ENCODE data around the gene JAML. TPM values are rescaled to one million over a fixed set of nuclear protein-coding genes. Genes with fewer than 3 reads are reported as not detected.

JAML gene
- total RNA-seq, 2 experiments from 2014 or later = 117 to 122 TPM

GRCh38 chr11:118252688-118253087 lies 27.9 kb upstream of the JAML start:
- Mint-ChIP-seq H3K4me3 (peak overlapping the region; percentile 96), H3K9me3 (peaks cover 1% of the 10 kb centered on the region), H3K4me1 (peaks cover 37% of the 10 kb centered on the region), H3K27ac (peak overlapping the region; percentile 99), H3K27me3 (no peaks in the 10 kb centered on the region), H3K36me3 (ENCODE audit: low read depth) (peaks cover 14% of the 10 kb centered on the region)
- POLR2A ChIA-PET = interaction anchor here (0.9 to 1.5 kb wide), 2 partner anchors 51 to 72 kb away, joined by 3 to 4 read pairs; no protein-coding TSS in a partner anchor
- CTCF ChIA-PET = interaction anchor here (0.9 to 2.9 kb wide), 5 partner anchors 8 to 81 kb away, joined by 3 to 9 read pairs (median 3); no protein-coding TSS in a partner anchor
- DNase-seq = no peak

- Mint-ChIP-seq H3K27me3 (no peaks in the 10 kb centered on the region), H3K9me3 (peaks cover 2% of the 10 kb centered on the region), H3K27ac (peak within 1 kb of the TSS; percentile 99), H3K4me1 (peaks cover 43% of the 10 kb centered on the region), H3K36me3 (ENCODE audit: low read depth) (peaks cover 15% of the 10 kb centered on the region), H3K4me3 (peak within 1 kb of the TSS; percentile 96)
- peak; percentile 93 for DNase-seq
- CTCF ChIA-PET = interaction anchor here (0.8 to 2.9 kb wide), 9 partner anchors 9 to 81 kb away, joined by 3 to 9 read pairs (median 4); partner anchors contain the start of gene JAML
- POLR2A ChIA-PET = interaction anchor here (0.6 to 1.5 kb wide), 4 partner anchors 28 to 94 kb away, joined by 3 to 5 read pairs (median 4); no protein-coding TSS in a partner anchor
These were observed 27.2 kb upstream of the JAML start, which contains the start of gene MPZL3 for GRCh38 chr11:118251858-118252652. TSS of gene MPZL3 (minus strand) at chr11:118252365. CDS start at chr11:118252294, 71 bp downstream.

GRCh38 chr11:118247041-118247440 lies 22.2 kb upstream of the JAML start:
- no peak overlapping the region for H3K4me3 Mint-ChIP-seq
- peaks cover 29% of the 10 kb centered on the region for H3K36me3 Mint-ChIP-seq (ENCODE audit: low read depth)

GRCh38 chr11:118245936-118246562 lies 21.2 kb upstream of the JAML start:
- Mint-ChIP-seq H3K4me1 (peaks cover 81% of the 10 kb centered on the region), H3K4me3 (no peak overlapping the region), H3K27me3 (no peaks in the 10 kb centered on the region), H3K36me3 (ENCODE audit: low read depth) (peaks cover 29% of the 10 kb centered on the region), H3K9me3 (peaks cover 2% of the 10 kb centered on the region), H3K27ac (peak overlapping the region; percentile 75)
- ChIA-PET POLR2A (interaction anchor here (0.6 kb wide), 1 partner anchor 8 kb away, joined by 4 read pairs; no protein-coding TSS in a partner anchor), CTCF (interaction anchor here (0.7 to 2.1 kb wide), 9 partner anchors 10 to 139 kb away, joined by 3 to 7 read pairs (median 4); no protein-coding TSS in a partner anchor)
- DNase-seq = no peak

More at GRCh38 chr11:118247041-118247440, 22.2 kb upstream of the JAML start:
- no peak for DNase-seq
- Mint-ChIP-seq H3K9me3 (peaks cover 2% of the 10 kb centered on the region), H3K27ac (no peak overlapping the region), H3K4me1 (peaks cover 71% of the 10 kb centered on the region), H3K27me3 (no peaks in the 10 kb centered on the region)
- POLR2A ChIA-PET = interaction anchor here (0.5 to 1.4 kb wide), 2 partner anchors 23 to 37 kb away, joined by 3 to 7 read pairs; partner anchors contain the start of gene JAML
- CTCF ChIA-PET = interaction anchor here (0.7 to 2.1 kb wide), 7 partner anchors 14 to 60 kb away, joined by 3 to 7 read pairs (median 5); no protein-coding TSS in a partner anchor

- Mint-ChIP-seq H3K36me3 (ENCODE audit: low read depth) (peaks cover 37% of the 10 kb centered on the region), H3K4me3 (no peak overlapping the region), H3K27ac (peak overlapping the region; percentile 28), H3K4me1 (peaks cover 84% of the 10 kb centered on the region), H3K27me3 (no peaks in the 10 kb centered on the region), H3K9me3 (peaks cover 2% of the 10 kb centered on the region)
- CTCF ChIA-PET = interaction anchor here (0.6 to 1.5 kb wide), 6 partner anchors 11 to 45 kb away, joined by 3 to 7 read pairs (median 4); no protein-coding TSS in a partner anchor
- DNase-seq = no peak
- POLR2A ChIA-PET = interaction anchor here (0.5 kb wide), 1 partner anchor 45 kb away, joined by 3 read pairs; no protein-coding TSS in a partner anchor
These were observed 19.4 kb upstream of the JAML start for GRCh38 chr11:118243993-118244762.

- H3K9me3 Mint-ChIP-seq = peaks cover 2% of the 10 kb centered on the region
- peaks cover 89% of the 10 kb centered on the region for H3K4me1 Mint-ChIP-seq
- H3K4me3 Mint-ChIP-seq = no peak overlapping the region
- ChIA-PET CTCF (interaction anchor here (0.6 to 1.4 kb wide), 3 partner anchors 13 to 27 kb away, joined by 3 to 7 read pairs (median 3); no protein-coding TSS in a partner anchor), POLR2A (no interaction called here)
- no peak for DNase-seq
- H3K27ac Mint-ChIP-seq = peak overlapping the region; percentile 91
- H3K36me3 Mint-ChIP-seq (ENCODE audit: low read depth) = peaks cover 42% of the 10 kb centered on the region
- no peaks in the 10 kb centered on the region for H3K27me3 Mint-ChIP-seq
These were observed 18.4 kb upstream of the JAML start for GRCh38 chr11:118243161-118243560.

- POLR2A ChIA-PET = no interaction called here
- peak overlapping the region; percentile 91 for H3K27ac Mint-ChIP-seq
- H3K27me3 Mint-ChIP-seq = no peaks in the 10 kb centered on the region
- H3K36me3 Mint-ChIP-seq (ENCODE audit: low read depth) = peaks cover 47% of the 10 kb centered on the region
- CTCF ChIA-PET = interaction anchor here (0.8 to 2.0 kb wide), 6 partner anchors 9 to 43 kb away, joined by 3 to 7 read pairs (median 3); partner anchors contain the start of gene JAML
- peaks cover 86% of the 10 kb centered on the region for H3K4me1 Mint-ChIP-seq
- peak overlapping the region; percentile 52 for H3K4me3 Mint-ChIP-seq
- H3K9me3 Mint-ChIP-seq = no peaks in the 10 kb centered on the region
- no peak for DNase-seq
These were observed 16.9 kb upstream of the JAML start for GRCh38 chr11:118241764-118242098.

GRCh38 chr11:118240999-118241763 lies 16.4 kb upstream of the JAML start:
- peak overlapping the region; percentile 52 for H3K4me3 Mint-ChIP-seq
- ChIA-PET CTCF (interaction anchor here (0.5 to 2.0 kb wide), 8 partner anchors 8 to 189 kb away, joined by 3 to 7 read pairs (median 4); partner anchors contain the start of gene JAML), POLR2A (no interaction called here)
- no peaks in the 10 kb centered on the region for H3K9me3 Mint-ChIP-seq
- peak; percentile 78 for DNase-seq
- H3K27ac Mint-ChIP-seq = peak overlapping the region; percentile 91
- peaks cover 51% of the 10 kb centered on the region for H3K36me3 Mint-ChIP-seq (ENCODE audit: low read depth)
- no peaks in the 10 kb centered on the region for H3K27me3 Mint-ChIP-seq
- H3K4me1 Mint-ChIP-seq = peaks cover 86% of the 10 kb centered on the region

- Mint-ChIP-seq H3K9me3 (no peaks in the 10 kb centered on the region), H3K36me3 (ENCODE audit: low read depth) (peaks cover 56% of the 10 kb centered on the region), H3K4me3 (peak overlapping the region; percentile 52), H3K27ac (peak overlapping the region; percentile 91), H3K4me1 (peaks cover 80% of the 10 kb centered on the region), H3K27me3 (no peaks in the 10 kb centered on the region)
- ChIA-PET CTCF (interaction anchor here (0.7 to 1.8 kb wide), 10 partner anchors 10 to 41 kb away, joined by 3 to 7 read pairs (median 4); partner anchors contain the start of gene JAML), POLR2A (interaction anchor here (1.3 kb wide), 1 partner anchor 13 kb away, joined by 6 read pairs; no protein-coding TSS in a partner anchor)
- DNase-seq = no peak
These were observed 14.8 kb upstream of the JAML start for GRCh38 chr11:118239509-118240205.

- CTCF ChIA-PET = interaction anchor here (0.7 to 1.6 kb wide), 7 partner anchors 12 to 41 kb away, joined by 3 to 7 read pairs (median 5); partner anchors contain the start of gene JAML
- Mint-ChIP-seq H3K27ac (peak overlapping the region; percentile 91), H3K9me3 (no peaks in the 10 kb centered on the region), H3K27me3 (no peaks in the 10 kb centered on the region), H3K4me1 (peaks cover 79% of the 10 kb centered on the region), H3K4me3 (peak overlapping the region; percentile 24), H3K36me3 (ENCODE audit: low read depth) (peaks cover 58% of the 10 kb centered on the region)
- POLR2A ChIA-PET = interaction anchor here (1.3 kb wide), 1 partner anchor 12 kb away, joined by 6 read pairs; no protein-coding TSS in a partner anchor
- no peak for DNase-seq
These were observed 14.1 kb upstream of the JAML start for GRCh38 chr11:118238929-118239328.

Data from activated CD4-positive, alpha-beta T cell treated with anti-CD3 and anti-CD28 coated beads, Interleukin-2, amount 10 ng/mL, durations not matched to agents 7 days and 5 days (primary cell).